Trophoblast cell (in vitro differentiated cells and primary cell): ENCODE results near the gene SBF2.

ENCODE experiments used
- DNase-seq, 2 donors: peaks; one replicate each; pipeline ENCODE4 v3.0.0-alpha.2; 2016
- H2AFZ ChIP-seq: 2 replicates; pipeline ENCODE4 v1.6.1; 2013; ENCODE audit warnings: low read length, moderate library complexity, mild to moderate bottlenecking; ENCODE audit not compliant: insufficient read depth, poor library complexity
- H2AK5ac ChIP-seq: 2 replicates; pipeline ENCODE4 v1.6.1; 2013; ENCODE audit warnings: mild to moderate bottlenecking, low read length
- H2BK120ac ChIP-seq: 2 replicates; pipeline ENCODE4 v1.6.1; 2013; ENCODE audit warnings: low read length, mild to moderate bottlenecking, moderate library complexity; ENCODE audit not compliant: insufficient read depth, poor library complexity
- H2BK12ac ChIP-seq: 2 replicates; pipeline ENCODE4 v1.6.1; 2013; ENCODE audit warnings: mild to moderate bottlenecking, low read length, moderate library complexity
- H2BK5ac ChIP-seq: 2 replicates; pipeline ENCODE4 v1.6.1; 2013; ENCODE audit warnings: low read length, low read depth, moderate library complexity, mild to moderate bottlenecking; ENCODE audit not compliant: poor library complexity
- H3K14ac ChIP-seq: 2 replicates; pipeline ENCODE4 v1.6.1; 2013; ENCODE audit warnings: mild to moderate bottlenecking, low read length
- H3K18ac ChIP-seq: 2 replicates; pipeline ENCODE4 v1.6.1; 2013; ENCODE audit warnings: mild to moderate bottlenecking, low read length
- H3K23ac ChIP-seq: 2 replicates; pipeline ENCODE4 v1.6.1; 2013; ENCODE audit warnings: low read length
- H3K27ac ChIP-seq: 2 replicates; pipeline ENCODE4 v1.5.1; 2013; ENCODE audit warnings: low read depth, mild to moderate bottlenecking, inconsistent platforms, low read length, moderate library complexity
- H3K27me3 ChIP-seq: 2 replicates; pipeline ENCODE4 v1.6.1; 2013; ENCODE audit warnings: inconsistent platforms, mild to moderate bottlenecking, low read length, moderate library complexity; ENCODE audit not compliant: insufficient read depth
- H3K36me3 ChIP-seq, 2 experiments: 1 replicate in 1 of 2; 2 replicates in 1 of 2; pipeline ENCODE4 v1.6.1; 2013; ENCODE audit warnings: low read length in 2 of 2, mild to moderate bottlenecking in 2 of 2, moderate library complexity in 1 of 2; ENCODE audit not compliant: insufficient read depth in 2 of 2, control insufficient read depth in 1 of 2
- H3K4ac ChIP-seq: 2 replicates; pipeline ENCODE4 v1.6.1; 2013; ENCODE audit warnings: low read depth, mild to moderate bottlenecking, low read length, moderate library complexity
- H3K4me1 ChIP-seq, 2 experiments: 1 replicate in 1 of 2; 2 replicates in 1 of 2; pipeline ENCODE4 v1.6.1; 2013; ENCODE audit warnings: low read length in 2 of 2, mild to moderate bottlenecking in 2 of 2, moderate library complexity in 1 of 2; ENCODE audit not compliant: insufficient read depth in 2 of 2, control insufficient read depth in 1 of 2
- H3K4me2 ChIP-seq: 2 replicates; pipeline ENCODE4 v1.6.1; 2013; ENCODE audit warnings: inconsistent platforms, mild to moderate bottlenecking, low read length, moderate library complexity
- H3K4me3 ChIP-seq: 2 replicates; pipeline ENCODE4 v1.5.1; 2013; ENCODE audit warnings: mild to moderate bottlenecking, low read depth, low read length, inconsistent platforms
- H3K79me1 ChIP-seq: one replicate; pipeline ENCODE4 v1.6.1; 2013; ENCODE audit warnings: low read length
- H3K79me2 ChIP-seq: 2 replicates; pipeline ENCODE4 v1.6.1; 2013; ENCODE audit warnings: low read length, mild to moderate bottlenecking; ENCODE audit not compliant: control insufficient read depth, insufficient read depth, poor library complexity
- H3K9ac ChIP-seq: 2 replicates; pipeline ENCODE4 v1.6.1; 2013; ENCODE audit warnings: mild to moderate bottlenecking, low read length
- H3K9me3 ChIP-seq: 2 replicates; pipeline ENCODE4 v1.6.1; 2013; ENCODE audit warnings: low read depth, mild to moderate bottlenecking, control low read depth, inconsistent platforms, low read length; ENCODE audit not compliant: insufficient read depth
- H4K12ac ChIP-seq: 2 replicates; pipeline ENCODE4 v1.6.1; 2013; ENCODE audit warnings: low read depth, mild to moderate bottlenecking, low read length, moderate library complexity
- H4K8ac ChIP-seq: 2 replicates; pipeline ENCODE4 v1.6.1; 2013; ENCODE audit warnings: low read depth, mild to moderate bottlenecking, low read length, moderate library complexity
- H4K91ac ChIP-seq: one replicate; pipeline ENCODE4 v1.6.1; 2013; ENCODE audit warnings: low read depth, mild to moderate bottlenecking, low read length, moderate library complexity
- WGBS: extraction: QIAGEN DNeasy Blood & Tissue Kit; methylation state at CpG from one replicate; pipeline ENCODE4 v1.1.7; 2013; ENCODE audit warnings: missing lambda C conversion rate; ENCODE audit not compliant: insufficient read length, insufficient coverage; ENCODE audit errors: extremely low coverage; 5-methylcytosine and 5-hydroxymethylcytosine counted together

SBF2 gene

DNA sequence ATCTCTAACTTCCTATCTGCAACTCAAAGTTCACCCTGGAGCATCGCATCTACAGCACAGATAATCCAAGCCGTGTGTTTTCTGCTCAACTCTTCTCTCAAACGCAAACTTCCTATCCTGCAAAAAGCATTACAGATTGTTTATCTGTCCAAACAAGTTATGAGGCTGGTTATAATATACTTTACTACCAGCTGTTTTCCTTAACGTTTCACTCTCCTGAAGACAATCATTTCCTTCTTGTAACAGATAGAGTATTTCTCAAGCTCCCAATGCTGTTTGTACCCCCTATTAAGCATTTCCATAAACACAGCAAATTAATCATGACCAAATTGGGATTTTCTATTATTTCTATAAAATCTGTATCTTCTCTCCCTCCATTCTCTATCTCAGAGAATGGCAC, 84.7 kb downstream of the SBF2 start:
- H3K79me1 ChIP-seq, result no peaks in the 10 kb centered on the region
- H4K91ac ChIP-seq, result no peak overlapping the region
- H2BK120ac ChIP-seq, result no peak overlapping the region
- no peak overlapping the region for H3K18ac ChIP-seq
- H3K27ac ChIP-seq, result no peak overlapping the region
- peaks cover 0 to 2% of the 10 kb centered on the region in 2 experiments for H3K4me1 ChIP-seq
- no peak overlapping the region for H2AFZ ChIP-seq
- no peak overlapping the region for H4K12ac ChIP-seq
- H2AK5ac ChIP-seq, result no peak overlapping the region
- H3K79me2 ChIP-seq, result no peaks in the 10 kb centered on the region
- no peak overlapping the region for H3K4ac ChIP-seq
- H3K4me2 ChIP-seq, result no peak overlapping the region
- no peaks in the 10 kb centered on the region for H3K9me3 ChIP-seq
- H3K9ac ChIP-seq, result no peak overlapping the region
- no peak overlapping the region for H2BK12ac ChIP-seq
- WGBS, result no CpG with 5 or more reads among the region's 4 CpGs
- no peak overlapping the region for H2BK5ac ChIP-seq
- no peak overlapping the region for H3K23ac ChIP-seq
- H3K36me3 ChIP-seq, result no peaks in the 10 kb centered on the region
- H3K4me3 ChIP-seq, result no peak overlapping the region
- no peak overlapping the region for H3K14ac ChIP-seq
- H4K8ac ChIP-seq, result no peak overlapping the region
- H3K27me3 ChIP-seq, result no peaks in the 10 kb centered on the region
- DNase-seq, result no peak

DNA sequence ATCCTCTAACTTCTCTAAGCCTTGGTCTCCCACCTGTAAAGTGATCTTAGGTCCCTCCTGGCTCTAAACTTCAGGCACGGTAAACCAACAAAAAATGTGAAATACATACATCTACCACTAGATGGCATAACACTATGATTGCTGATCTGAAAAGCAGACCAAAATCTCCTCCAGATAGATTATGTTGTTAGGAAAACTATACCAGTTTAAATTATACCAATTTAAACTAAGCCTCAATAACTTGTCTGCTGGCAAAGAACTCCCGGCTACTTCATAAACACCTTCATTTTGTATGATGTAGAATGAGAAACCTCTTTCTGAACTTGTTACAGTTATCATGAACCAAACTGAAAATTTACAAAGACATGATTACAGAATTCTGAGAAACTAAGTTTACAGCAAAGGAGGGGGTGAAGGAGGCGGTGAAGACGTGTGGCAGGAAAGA, 85.9 kb downstream of the SBF2 start:
- Histone ChIP-seq H3K4ac (no peak overlapping the region), H3K18ac (no peak overlapping the region), H3K27ac (no peak overlapping the region), H3K9ac (no peak overlapping the region), H2BK5ac (no peak overlapping the region), H3K4me1 (no peaks in the 10 kb centered on the region), H4K91ac (no peak overlapping the region), H3K4me2 (no peak overlapping the region), H3K27me3 (no peaks in the 10 kb centered on the region), H2BK12ac (no peak overlapping the region), H3K79me1 (no peaks in the 10 kb centered on the region), H3K9me3 (no peaks in the 10 kb centered on the region), H3K79me2 (no peaks in the 10 kb centered on the region), H2BK120ac (no peak overlapping the region), H2AK5ac (no peak overlapping the region), H4K12ac (no peak overlapping the region), H3K14ac (no peak overlapping the region), H4K8ac (no peak overlapping the region), H3K36me3 (no peaks in the 10 kb centered on the region), H2AFZ (no peak overlapping the region), H3K4me3 (no peak overlapping the region), H3K23ac (no peak overlapping the region)
- DNase-seq, result peak; percentile 24 to 83
- WGBS, result no CpG with 5 or more reads among the region's 4 CpGs

DNA sequence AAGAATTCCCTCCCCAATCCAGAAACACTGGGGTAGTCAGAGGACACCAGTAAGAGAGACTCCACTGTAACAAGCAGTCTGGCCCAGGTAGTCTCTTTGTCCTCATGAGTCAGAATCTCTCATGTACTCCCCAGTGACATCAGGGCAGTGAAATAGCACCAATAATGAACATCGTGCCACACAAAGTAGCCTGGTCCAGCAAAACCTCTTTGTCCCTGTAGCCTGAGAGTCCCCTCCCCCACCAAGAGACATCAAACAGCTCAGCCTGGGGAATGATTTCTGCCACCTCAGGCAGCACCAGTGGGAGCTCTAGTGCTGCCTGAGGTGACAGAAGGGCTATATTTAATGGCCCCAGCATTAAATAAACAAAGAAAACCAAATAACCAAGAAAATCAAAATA, 88.1 kb downstream of the SBF2 start:
- H3K14ac ChIP-seq, result no peak overlapping the region
- H3K27ac ChIP-seq, result no peak overlapping the region
- no peaks in the 10 kb centered on the region for H3K36me3 ChIP-seq
- H3K18ac ChIP-seq, result no peak overlapping the region
- H2BK12ac ChIP-seq, result no peak overlapping the region
- H3K4me3 ChIP-seq, result no peak overlapping the region
- no peaks in the 10 kb centered on the region for H3K79me1 ChIP-seq
- H2BK120ac ChIP-seq, result no peak overlapping the region
- no peak overlapping the region for H4K8ac ChIP-seq
- no peak overlapping the region for H3K4me2 ChIP-seq
- no peak overlapping the region for H2AK5ac ChIP-seq
- H3K4ac ChIP-seq, result no peak overlapping the region
- no peaks in the 10 kb centered on the region for H3K79me2 ChIP-seq
- H3K9ac ChIP-seq, result no peak overlapping the region
- no peak overlapping the region for H2BK5ac ChIP-seq
- no peaks in the 10 kb centered on the region for H3K27me3 ChIP-seq
- H3K9me3 ChIP-seq, result no peaks in the 10 kb centered on the region
- H3K23ac ChIP-seq, result no peak overlapping the region
- H4K12ac ChIP-seq, result no peak overlapping the region
- no peak overlapping the region for H4K91ac ChIP-seq
- H3K4me1 ChIP-seq, result no peaks in the 10 kb centered on the region
- H2AFZ ChIP-seq, result no peak overlapping the region
- no peak for DNase-seq
- no CpG with 5 or more reads among the region's 1 CpG for WGBS

DNA sequence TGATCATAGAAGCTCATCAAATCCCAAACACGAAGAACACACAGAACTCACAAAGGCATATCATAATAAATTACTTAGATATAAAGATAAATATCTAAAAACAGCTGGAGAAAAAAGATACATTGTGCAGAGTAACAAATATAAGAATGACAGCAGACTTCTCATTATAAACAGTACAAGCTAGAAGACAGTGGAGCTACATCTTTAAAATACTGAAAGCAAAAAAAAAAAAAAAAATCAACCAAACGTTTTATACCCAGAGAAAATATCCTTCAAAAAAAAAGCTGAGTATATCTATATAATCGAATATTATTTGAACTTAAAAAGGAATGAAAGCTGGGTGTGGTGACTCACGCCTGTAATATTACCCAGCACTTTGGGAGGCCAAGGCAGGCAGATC, 90.0 kb downstream of the SBF2 start:
- H3K23ac ChIP-seq, result no peak overlapping the region
- H3K14ac ChIP-seq, result no peak overlapping the region
- no peak overlapping the region for H3K18ac ChIP-seq
- no peak overlapping the region for H2AK5ac ChIP-seq
- H3K36me3 ChIP-seq, result no peaks in the 10 kb centered on the region
- H3K4me3 ChIP-seq, result no peak overlapping the region
- H3K4me1 ChIP-seq, result no peaks in the 10 kb centered on the region
- H3K79me2 ChIP-seq, result no peaks in the 10 kb centered on the region
- H3K4me2 ChIP-seq, result no peak overlapping the region
- H3K9ac ChIP-seq, result no peak overlapping the region
- H4K91ac ChIP-seq, result no peak overlapping the region
- no peak overlapping the region for H2BK5ac ChIP-seq
- H3K4ac ChIP-seq, result no peak overlapping the region
- no peak overlapping the region for H2BK120ac ChIP-seq
- H3K27me3 ChIP-seq, result no peaks in the 10 kb centered on the region
- H2BK12ac ChIP-seq, result no peak overlapping the region
- DNase-seq, result no peak
- no peak overlapping the region for H4K12ac ChIP-seq
- H2AFZ ChIP-seq, result no peak overlapping the region
- no peaks in the 10 kb centered on the region for H3K79me1 ChIP-seq
- H3K9me3 ChIP-seq, result no peaks in the 10 kb centered on the region
- H4K8ac ChIP-seq, result no peak overlapping the region
- WGBS, result 100% methylated on average over 1 of the region's 4 CpGs
- no peak overlapping the region for H3K27ac ChIP-seq
